ENCODE data around the gene GNAI2.

DNA sequence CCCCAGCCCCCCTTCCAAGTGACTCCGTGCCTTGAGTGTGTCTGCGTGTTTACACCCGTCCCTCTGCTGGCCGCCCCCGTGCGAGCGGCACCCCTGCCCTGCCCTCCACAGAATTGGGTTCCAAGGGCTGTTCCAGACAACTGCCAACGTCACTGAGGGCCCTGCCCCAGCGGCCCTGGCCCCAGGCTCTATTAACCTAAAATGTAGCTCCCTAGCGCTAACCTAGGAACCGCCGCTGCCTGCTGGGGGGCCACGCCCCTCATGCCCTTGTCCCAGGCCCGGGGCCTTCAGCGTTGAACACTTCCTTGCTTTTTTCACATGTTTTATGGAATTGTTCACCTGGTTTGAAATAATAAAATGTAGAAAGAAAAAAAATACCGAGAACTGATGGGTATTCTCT is 23.0 kb downstream of the GNAI2 start:
- TF ChIP-seq JUN (IDR thresholded peaks at IDR 0.05; ENCODE audit: borderline replicate concordance, insufficient read depth, insufficient read length, low read depth) (no peak), POLR2A (IDR thresholded peaks at IDR 0.05; ENCODE audit: low read depth, low read length) (no peak), POLR2AphosphoS5 (IDR thresholded peaks at IDR 0.05; ENCODE audit: insufficient read depth, low read depth, low read length) (no peak), GATA2 (IDR thresholded peaks at IDR 0.05; ENCODE audit: insufficient read depth, insufficient read length, low read depth, low read length) (no peak), MYC (IDR thresholded peaks at IDR 0.05; ENCODE audit: low read depth, low read length) (no peak), EZH2 (IDR thresholded peaks at IDR 0.05; ENCODE audit: borderline replicate concordance, low read depth, low read length, severe bottlenecking) (no peak), FOS (IDR thresholded peaks at IDR 0.05; ENCODE audit: borderline replicate concordance, insufficient read depth, low read length) (no peak)
- TF ChIP-seq, protein P1, sequence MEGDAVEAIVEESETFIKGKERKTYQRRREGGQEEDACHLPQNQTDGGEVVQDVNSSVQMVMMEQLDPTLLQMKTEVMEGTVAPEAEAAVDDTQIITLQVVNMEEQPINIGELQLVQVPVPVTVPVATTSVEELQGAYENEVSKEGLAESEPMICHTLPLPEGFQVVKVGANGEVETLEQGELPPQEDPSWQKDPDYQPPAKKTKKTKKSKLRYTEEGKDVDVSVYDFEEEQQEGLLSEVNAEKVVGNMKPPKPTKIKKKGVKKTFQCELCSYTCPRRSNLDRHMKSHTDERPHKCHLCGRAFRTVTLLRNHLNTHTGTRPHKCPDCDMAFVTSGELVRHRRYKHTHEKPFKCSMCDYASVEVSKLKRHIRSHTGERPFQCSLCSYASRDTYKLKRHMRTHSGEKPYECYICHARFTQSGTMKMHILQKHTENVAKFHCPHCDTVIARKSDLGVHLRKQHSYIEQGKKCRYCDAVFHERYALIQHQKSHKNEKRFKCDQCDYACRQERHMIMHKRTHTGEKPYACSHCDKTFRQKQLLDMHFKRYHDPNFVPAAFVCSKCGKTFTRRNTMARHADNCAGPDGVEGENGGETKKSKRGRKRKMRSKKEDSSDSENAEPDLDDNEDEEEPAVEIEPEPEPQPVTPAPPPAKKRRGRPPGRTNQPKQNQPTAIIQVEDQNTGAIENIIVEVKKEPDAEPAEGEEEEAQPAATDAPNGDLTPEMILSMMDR (IDR thresholded peaks at IDR 0.05; ENCODE audit: extremely low read depth in 1 of 2, insufficient read depth in 1 of 2, low read depth in 1 of 2, low read length in 2 of 2): no peak
- TF ChIP-seq, protein P2, sequence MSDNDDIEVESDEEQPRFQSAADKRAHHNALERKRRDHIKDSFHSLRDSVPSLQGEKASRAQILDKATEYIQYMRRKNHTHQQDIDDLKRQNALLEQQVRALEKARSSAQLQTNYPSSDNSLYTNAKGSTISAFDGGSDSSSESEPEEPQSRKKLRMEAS (IDR thresholded peaks at IDR 0.05; ENCODE audit: insufficient read depth, insufficient read length): no peak

Measured in endothelial cell of umbilical vein (primary cell).